Gastroesophageal sphincter (tissue), 3 donors: ENCODE measurements around the gene GABRR2.
A peak's percentile ranks its signal among the peaks of the same experiment; 100 is the strongest.

ENCODE experiments used
- EP300 ChIP-seq: sonication (generic); formaldehyde crosslinking; IDR thresholded peaks from one replicate; pipeline ENCODE4 v1.6.1; 2017; ENCODE audit warnings: antibody characterized with exemption, mild to moderate bottlenecking
- POLR2A ChIP-seq, 2 donors: fragments of 450-650 bp; IDR thresholded peaks; one replicate each; pipeline ENCODE4 v1.6.1; 2017; ENCODE audit warnings: antibody characterized with exemption in 2 of 2, mild to moderate bottlenecking in 2 of 2, moderate library complexity in 1 of 2
- POLR2AphosphoS5 ChIP-seq: sonication (generic); formaldehyde crosslinking; IDR thresholded peaks from one replicate; pipeline ENCODE4 v1.6.1; 2017; ENCODE audit warnings: antibody characterized with exemption
- TF ChIP-seq, protein P1 (sequence below), 4 experiments: fragments of 200-600 bp in 2 of 4; fragments of 450-650 bp in 2 of 4; sonication (generic) in 1 of 4; IDR thresholded peaks; one replicate each; pipeline ENCODE4 v1.5.1; 2017 to 2019; ENCODE audit warnings: antibody characterized with exemption in 4 of 4, mild to moderate bottlenecking in 2 of 4, moderate library complexity in 2 of 4

GRCh38 chr6:89323511-89323971 lies 8.4 kb upstream of the GABRR2 start:
- TF ChIP-seq, protein P1, sequence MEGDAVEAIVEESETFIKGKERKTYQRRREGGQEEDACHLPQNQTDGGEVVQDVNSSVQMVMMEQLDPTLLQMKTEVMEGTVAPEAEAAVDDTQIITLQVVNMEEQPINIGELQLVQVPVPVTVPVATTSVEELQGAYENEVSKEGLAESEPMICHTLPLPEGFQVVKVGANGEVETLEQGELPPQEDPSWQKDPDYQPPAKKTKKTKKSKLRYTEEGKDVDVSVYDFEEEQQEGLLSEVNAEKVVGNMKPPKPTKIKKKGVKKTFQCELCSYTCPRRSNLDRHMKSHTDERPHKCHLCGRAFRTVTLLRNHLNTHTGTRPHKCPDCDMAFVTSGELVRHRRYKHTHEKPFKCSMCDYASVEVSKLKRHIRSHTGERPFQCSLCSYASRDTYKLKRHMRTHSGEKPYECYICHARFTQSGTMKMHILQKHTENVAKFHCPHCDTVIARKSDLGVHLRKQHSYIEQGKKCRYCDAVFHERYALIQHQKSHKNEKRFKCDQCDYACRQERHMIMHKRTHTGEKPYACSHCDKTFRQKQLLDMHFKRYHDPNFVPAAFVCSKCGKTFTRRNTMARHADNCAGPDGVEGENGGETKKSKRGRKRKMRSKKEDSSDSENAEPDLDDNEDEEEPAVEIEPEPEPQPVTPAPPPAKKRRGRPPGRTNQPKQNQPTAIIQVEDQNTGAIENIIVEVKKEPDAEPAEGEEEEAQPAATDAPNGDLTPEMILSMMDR (IDR thresholded peaks at IDR 0.05), result no peak
- peak; percentile 32 for TF ChIP-seq POLR2AphosphoS5
- no peak for TF ChIP-seq POLR2A (IDR thresholded peaks at IDR 0.05)
- TF ChIP-seq EP300, result no peak
